ENCODE data around the gene ZNF460. TPM values are rescaled to one million over a fixed set of nuclear protein-coding genes. Genes with fewer than 3 reads are reported as not detected.

Gene ZNF460
- total RNA-seq, 1 experiment from 2014 or later: 43.1 TPM

DNA sequence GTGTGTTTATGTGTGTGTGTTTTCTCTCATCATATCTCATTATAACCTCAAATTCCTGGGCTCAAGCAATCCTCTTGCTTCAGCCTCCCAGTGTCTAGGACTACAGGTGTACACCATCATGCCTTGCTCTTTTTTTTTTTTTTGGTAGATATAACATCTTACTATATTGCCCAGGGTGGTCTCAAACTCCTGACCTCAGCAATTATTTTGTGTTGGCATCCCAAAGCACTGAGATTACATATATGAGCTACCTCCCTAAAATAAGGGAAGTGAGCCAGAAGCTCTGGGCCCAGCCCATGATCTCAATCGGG, 39.5 kb downstream of the ZNF460 start:
- Histone ChIP-seq H3K27me3 (ENCODE audit: insufficient read depth, low read length) (no peaks in the 10 kb centered on the region), H3K4me3 (replicated peaks in 1 of 2; ENCODE audit: low read depth in 1 of 2, low read length in 2 of 2) (peak overlapping the region; percentile 75 to 80), H3K36me3 (ENCODE audit: control insufficient read depth in 1 of 2, insufficient read depth in 2 of 2, low read length in 2 of 2) (peaks cover 4 to 7% of the 10 kb centered on the region in 2 experiments; a peak in 2 of 4 replicates), H3K27ac (ENCODE audit: low read depth, low read length) (peak overlapping the region; percentile 78), H2AFZ (ENCODE audit: low read depth, low read length, poor library complexity, severe bottlenecking) (peak overlapping the region; percentile 49), H3K4me1 (ENCODE audit: control insufficient read depth in 1 of 2, insufficient read depth in 2 of 2, low read length in 2 of 2) (peaks cover 9 to 13% of the 10 kb centered on the region in 2 experiments), H3K79me2 (ENCODE audit: insufficient read depth, low read length) (peaks cover 25% of the 10 kb centered on the region), H3K4me2 (ENCODE audit: low read length) (peak overlapping the region; percentile 89), H3K9ac (ENCODE audit: low read length) (peak overlapping the region; percentile 83), H4K20me1 (ENCODE audit: insufficient read depth) (no peaks in the 10 kb centered on the region), H3K9me2 (ENCODE audit: insufficient read depth) (no peaks in the 10 kb centered on the region), H3K9me3 (ENCODE audit: control insufficient read depth in 1 of 2, insufficient read depth in 1 of 2, low read depth in 1 of 2, low read length in 2 of 2) (no peaks in the 10 kb centered on the region)
- ATAC-seq (no peak), DNase-seq (ENCODE audit: low read depth, low spot score) (no peak)
- TSS peak; percentile 100 for BruUV-seq (replicated peaks)
- ChIA-PET RAD21 (ENCODE audit: low non-redundant PET in 1 of 2, low total read pairs in 2 of 2, uncharacterized antibody in 2 of 2, unreplicated experiment in 2 of 2) (no interaction called here), POLR2A (interaction anchor here (1.1 to 1.7 kb wide), 2 partner anchors 13 to 18 kb away, joined by 3 to 4 read pairs; no protein-coding TSS in a partner anchor), CTCF (interaction anchor here (1.1 kb wide), 1 partner anchor 1194 kb away, joined by 3 read pairs; no protein-coding TSS in a partner anchor)
- intact Hi-C loops (cut with micrococcal nuclease): loop anchor here (1.0 kb wide), 1 partner anchor 41 kb away; no protein-coding TSS in a partner anchor
- no peak for TF ChIP-seq CBX3 (IDR thresholded peaks at IDR 0.05; ENCODE audit: low read depth)
- no peak for TF ChIP-seq JUND (IDR thresholded peaks at IDR 0.05)
- TF ChIP-seq SP1 (IDR thresholded peaks at IDR 0.05; ENCODE audit: low read depth): no peak
- TF ChIP-seq EZH2phosphoT487 (IDR thresholded peaks at IDR 0.05; ENCODE audit: borderline replicate concordance): no peak

DNA sequence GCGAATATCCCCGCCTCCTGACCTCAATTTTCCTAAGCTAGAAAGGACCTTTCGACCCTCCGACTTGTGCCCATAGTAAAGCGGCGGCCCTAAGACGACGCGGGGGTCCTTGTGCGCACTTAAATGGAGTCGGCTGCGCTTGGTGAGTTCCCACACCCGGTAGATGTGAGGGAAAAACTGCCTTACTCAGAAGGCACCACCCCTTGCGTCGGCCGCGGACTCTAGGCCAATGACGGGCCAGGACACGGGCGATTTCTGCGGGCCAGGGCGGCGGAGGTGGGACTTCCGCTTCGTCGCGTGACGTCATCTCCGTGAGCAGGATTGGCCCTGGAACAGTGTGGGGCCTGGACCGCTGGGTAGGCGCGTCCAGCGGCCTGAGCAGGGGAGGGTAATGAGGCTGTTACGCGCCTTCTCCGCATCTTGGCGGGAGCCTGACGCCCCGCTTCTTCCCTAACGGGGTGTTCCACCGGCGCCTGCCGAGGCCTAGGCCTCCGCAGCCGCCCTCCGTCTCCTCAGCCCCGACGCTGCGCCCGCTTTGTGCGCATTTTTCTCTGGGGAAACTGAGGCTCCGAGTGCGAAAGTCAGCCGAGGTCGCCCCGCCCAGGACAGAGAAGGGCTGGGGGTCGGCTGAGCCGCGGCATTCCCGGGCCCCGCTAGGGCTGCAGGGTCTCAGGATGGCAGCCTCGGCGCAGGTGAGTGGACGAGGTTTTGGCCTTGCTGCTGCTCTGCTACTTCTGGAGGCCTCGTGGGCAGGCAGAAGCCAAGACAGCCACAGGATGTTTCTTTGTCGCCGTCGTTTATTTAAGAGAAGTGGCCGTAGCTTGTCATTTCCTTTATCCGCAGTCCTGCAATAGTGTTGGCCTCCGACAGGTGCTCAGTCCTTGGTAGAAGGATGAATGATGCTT, 40.1 kb downstream of the ZNF460 start, which contains the start of gene ZNF543:
ZNF543 (plus strand) TSS at position 293 of the 905 bp plus-strand sequence; CDS start at position 675, 382 bp downstream.
- peak within 1 kb of the TSS; percentile 49 for H2AFZ ChIP-seq (ENCODE audit: low read depth, low read length, poor library complexity, severe bottlenecking)
- RAD21 ChIA-PET (ENCODE audit: low non-redundant PET in 1 of 2, low total read pairs in 2 of 2, uncharacterized antibody in 2 of 2, unreplicated experiment in 2 of 2): no interaction called here
- intact Hi-C loops (cut with micrococcal nuclease): loop anchor here (1.0 kb wide), 1 partner anchor 41 kb away; no protein-coding TSS in a partner anchor
- H4K20me1 ChIP-seq (ENCODE audit: insufficient read depth): no peaks in the 10 kb centered on the region
- DNase-seq (ENCODE audit: low read depth, low spot score) (peak; percentile 92), ATAC-seq (peak; percentile 99)
- no peaks in the 10 kb centered on the region for H3K9me2 ChIP-seq (ENCODE audit: insufficient read depth)
- peaks cover 10 to 13% of the 10 kb centered on the region in 2 experiments; a peak in 2 of 4 replicates for H3K36me3 ChIP-seq (ENCODE audit: control insufficient read depth in 1 of 2, insufficient read depth in 2 of 2, low read length in 2 of 2)
- CTCF ChIA-PET: interaction anchor here (1.1 kb wide), 1 partner anchor 1194 kb away, joined by 3 read pairs; no protein-coding TSS in a partner anchor
- POLR2A ChIA-PET: interaction anchor here (1.1 to 1.7 kb wide), 2 partner anchors 12 to 18 kb away, joined by 3 to 4 read pairs; no protein-coding TSS in a partner anchor
- TSS peak; percentile 60 for BruUV-seq (replicated peaks)
- no peaks in the 10 kb centered on the region for H3K27me3 ChIP-seq (ENCODE audit: insufficient read depth, low read length)
- peak within 1 kb of the TSS; percentile 75 to 80 for H3K4me3 ChIP-seq (replicated peaks in 1 of 2; ENCODE audit: low read depth in 1 of 2, low read length in 2 of 2)
- peaks cover 25% of the 10 kb centered on the region for H3K79me2 ChIP-seq (ENCODE audit: insufficient read depth, low read length)
- TF ChIP-seq ELF1 (IDR thresholded peaks at IDR 0.05; ENCODE audit: borderline replicate concordance, low read depth) (0 out of 2 replicates have a peak, but pooled peaks have one; percentile 30), SP1 (IDR thresholded peaks at IDR 0.05; ENCODE audit: low read depth) (peak; percentile 55), POLR2AphosphoS5 (IDR thresholded peaks at IDR 0.05; ENCODE audit: low read depth, low read length) (peak; percentile 86), POLR2A (IDR thresholded peaks at IDR 0.05; ENCODE audit: borderline replicate concordance, extremely low read depth, insufficient read depth, insufficient read length) (peak; percentile 53), ZFX (IDR thresholded peaks at IDR 0.05) (peak; percentile 92), SRF (IDR thresholded peaks at IDR 0.05; ENCODE audit: low read depth) (no peak)
- TF ChIP-seq, protein P1, sequence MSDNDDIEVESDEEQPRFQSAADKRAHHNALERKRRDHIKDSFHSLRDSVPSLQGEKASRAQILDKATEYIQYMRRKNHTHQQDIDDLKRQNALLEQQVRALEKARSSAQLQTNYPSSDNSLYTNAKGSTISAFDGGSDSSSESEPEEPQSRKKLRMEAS (IDR thresholded peaks at IDR 0.05): peak; percentile 52
- TF ChIP-seq, protein P2, sequence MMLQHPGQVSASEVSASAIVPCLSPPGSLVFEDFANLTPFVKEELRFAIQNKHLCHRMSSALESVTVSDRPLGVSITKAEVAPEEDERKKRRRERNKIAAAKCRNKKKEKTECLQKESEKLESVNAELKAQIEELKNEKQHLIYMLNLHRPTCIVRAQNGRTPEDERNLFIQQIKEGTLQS (IDR thresholded peaks at IDR 0.05): no peak
- peak within 1 kb of the TSS; percentile 78 for H3K27ac ChIP-seq (ENCODE audit: low read depth, low read length)
- peaks cover 9 to 13% of the 10 kb centered on the region in 2 experiments for H3K4me1 ChIP-seq (ENCODE audit: control insufficient read depth in 1 of 2, insufficient read depth in 2 of 2, low read length in 2 of 2)
- H3K9me3 ChIP-seq (ENCODE audit: control insufficient read depth in 1 of 2, insufficient read depth in 1 of 2, low read depth in 1 of 2, low read length in 2 of 2): no peaks in the 10 kb centered on the region
- peak within 1 kb of the TSS; percentile 89 for H3K4me2 ChIP-seq (ENCODE audit: low read length)
- peak within 1 kb of the TSS; percentile 83 for H3K9ac ChIP-seq (ENCODE audit: low read length)

All from HCT116 (cell line).